Upper lobe of left lung (tissue), 6 donors: ENCODE measurements around the gene GAB4. TPM values are rescaled to one million over a fixed set of nuclear protein-coding genes. Genes with fewer than 3 reads are reported as not detected.

Experiments
- ATAC-seq, 2 donors: fragments of 200-7000 bp; cut with Tn5 transposase; one replicate each; pipeline ENCODE4 v1.9.1; 2022; ENCODE audit warnings: mild to moderate bottlenecking in 2 of 2, moderate library complexity in 2 of 2; ENCODE audit not compliant: low FRiP score in 2 of 2
- DNase-seq, 2 donors: peaks; one replicate each; pipeline ENCODE4 v3.0.0-alpha.2; 2019 to 2020
- H3K27ac ChIP-seq, 4 donors: fragments of 200-600 bp; sonication (generic); one replicate each; pipeline ENCODE4 v1.5.1; 2016 to 2019
- H3K27me3 ChIP-seq, 4 donors: fragments of 200-600 bp; sonication (generic); one replicate each; pipeline ENCODE4 v1.5.1; 2017 to 2019
- H3K36me3 ChIP-seq, 4 donors: fragments of 200-600 bp; sonication (generic); one replicate each; pipeline ENCODE4 v1.5.1; 2016 to 2019
- H3K4me1 ChIP-seq, 4 donors: fragments of 200-600 bp; sonication (generic); one replicate each; pipeline ENCODE4 v1.5.1; 2018 to 2019
- H3K4me3 ChIP-seq, 4 donors: fragments of 200-600 bp; sonication (generic); one replicate each; pipeline ENCODE4 v1.5.1; 2017 to 2019; ENCODE audit warnings: mild to moderate bottlenecking in 2 of 4, moderate library complexity in 1 of 4
- H3K9me3 ChIP-seq, 4 donors: fragments of 200-600 bp; sonication (generic); one replicate each; pipeline ENCODE4 v1.5.1; 2018 to 2019
- CTCF ChIP-seq, 6 experiments: fragments of 450-650 bp in 4 of 6; fragments of 200-600 bp in 2 of 6; sonication (generic) in 2 of 6; IDR thresholded peaks; one replicate each; pipeline ENCODE4 v1.5.1; 2016 to 2019; ENCODE audit warnings: antibody characterized with exemption in 6 of 6
- EP300 ChIP-seq, 4 donors: sonication (generic); formaldehyde crosslinking; IDR thresholded peaks; one replicate each; pipeline ENCODE4 v1.5.1; 2017; ENCODE audit warnings: antibody characterized with exemption in 4 of 4, control low read depth in 2 of 4
- POLR2A ChIP-seq, 4 donors: fragments of 450-650 bp; IDR thresholded peaks; one replicate each; pipeline ENCODE4 v1.5.1; 2016 to 2017; ENCODE audit warnings: antibody characterized with exemption in 4 of 4, mild to moderate bottlenecking in 2 of 4
- POLR2AphosphoS5 ChIP-seq, 2 donors: sonication (generic); formaldehyde crosslinking; IDR thresholded peaks; one replicate each; pipeline ENCODE4 v1.5.1; 2017; ENCODE audit warnings: antibody characterized with exemption in 2 of 2
- WGBS, 2 donors: methylation state at CpG; one replicate each; pipeline ENCODE4 v1.1.5; 2017 to 2018; 5-methylcytosine and 5-hydroxymethylcytosine counted together
- total RNA-seq, 6 donors: library from RNA; depleted of rRNA in 4 of 6; stranded (reverse); fragments of >200 nt in 4 of 6; gene quantifications; one replicate each; pipeline versions ENCODE4 v1.1.0 to v1.2.1, GENCODE V29; 2016 to 2021
- donor health status: DM: no; HTN: no; CAD: no; lungs with moderate emphysema.
- donor health status: DM: no; HTN: yes; CAD: no; lungs with severe emphysema.

GAB4 gene
- not detected for total RNA-seq

- no peaks in the 10 kb centered on the region for H3K27me3 ChIP-seq
These were observed at the start of gene GAB4 for GRCh38 chr22:17007852-17008731. Gene GAB4, minus strand, starts transcription at chr22:17008222. Its CDS starts 108 bp downstream, at chr22:17008114.

GRCh38 chr22:17056807-17057206 is 48.8 kb upstream of the GAB4 start:
- Histone ChIP-seq H3K4me3 (no peak overlapping the region), H3K27me3 (no peaks in the 10 kb centered on the region), H3K36me3 (no peaks in the 10 kb centered on the region), H3K27ac (no peak overlapping the region), H3K4me1 (peaks cover 0 to 4% (median 0%) of the 10 kb centered on the region in 4 donors), H3K9me3 (no peaks in the 10 kb centered on the region)
- 80 to 88% methylated on average over 8 of the region's 8 CpGs for WGBS, 2 donors
- DNase-seq (peak in 1 of 2 donors; percentile 48), ATAC-seq (no peak)
- no peak for TF ChIP-seq EP300 (IDR thresholded peaks at IDR 0.05)
- TF ChIP-seq POLR2A (IDR thresholded peaks at IDR 0.05), result no peak
- TF ChIP-seq POLR2AphosphoS5 (IDR thresholded peaks at IDR 0.05), result no peak
- no peak for TF ChIP-seq CTCF (IDR thresholded peaks at IDR 0.05)

More at GRCh38 chr22:17007852-17008731, at the start of gene GAB4:
- ATAC-seq (peak in 1 of 2 donors; percentile 32), DNase-seq (peak in 1 of 2 donors; percentile 75)
- no peaks in the 10 kb centered on the region for H3K4me1 ChIP-seq
- 75% methylated on average over 45 to 47 of the region's 49 CpGs for WGBS, 2 donors
- no peaks in the 10 kb centered on the region for H3K36me3 ChIP-seq
- no peak within 1 kb of the TSS for H3K27ac ChIP-seq
- TF ChIP-seq CTCF (IDR thresholded peaks at IDR 0.05), result no peak
- no peak for TF ChIP-seq EP300 (IDR thresholded peaks at IDR 0.05)
- H3K9me3 ChIP-seq, result peaks cover 0 to 4% (median 0%) of the 10 kb centered on the region in 4 donors
- no peak within 1 kb of the TSS for H3K4me3 ChIP-seq

- Histone ChIP-seq H3K27ac (no peak overlapping the region), H3K4me3 (no peak overlapping the region), H3K27me3 (no peaks in the 10 kb centered on the region), H3K36me3 (no peaks in the 10 kb centered on the region), H3K4me1 (peaks cover 0 to 4% (median 0%) of the 10 kb centered on the region in 4 donors), H3K9me3 (no peaks in the 10 kb centered on the region)
- DNase-seq, result no peak
- WGBS, 2 donors, result 86 to 88% methylated on average over 4 to 5 of the region's 5 CpGs
- no peak for ATAC-seq
- TF ChIP-seq POLR2A (IDR thresholded peaks at IDR 0.05), result no peak
- TF ChIP-seq CTCF (IDR thresholded peaks at IDR 0.05), result no peak
- no peak for TF ChIP-seq POLR2AphosphoS5 (IDR thresholded peaks at IDR 0.05)
- no peak for TF ChIP-seq EP300 (IDR thresholded peaks at IDR 0.05)
These were observed 48.0 kb upstream of the GAB4 start for GRCh38 chr22:17056058-17056457.

GRCh38 chr22:17047656-17048055 is 39.6 kb upstream of the GAB4 start:
- H3K4me3 ChIP-seq, result no peak overlapping the region
- DNase-seq, result no peak
- no peak overlapping the region for H3K27ac ChIP-seq
- no peak for ATAC-seq
- 60 to 66% methylated on average over 1 of the region's 1 CpG for WGBS, 2 donors
- H3K9me3 ChIP-seq, result no peaks in the 10 kb centered on the region
- no peaks in the 10 kb centered on the region for H3K27me3 ChIP-seq
- no peaks in the 10 kb centered on the region for H3K4me1 ChIP-seq
- no peaks in the 10 kb centered on the region for H3K36me3 ChIP-seq
- TF ChIP-seq EP300 (IDR thresholded peaks at IDR 0.05) (no peak), POLR2AphosphoS5 (IDR thresholded peaks at IDR 0.05) (no peak), CTCF (IDR thresholded peaks at IDR 0.05) (no peak), POLR2A (IDR thresholded peaks at IDR 0.05) (no peak)
